Aorta (tissue), 5 donors: Measurements from ENCODE around the gene UHRF2. TPM values are rescaled to one million over a fixed set of nuclear protein-coding genes. Genes with fewer than 3 reads are reported as not detected.
"Not testable (repeated sequence)": the region's sequence is repeated elsewhere in the genome, so short reads cannot be mapped to it uniquely, and the experiment has no call there.

Source experiments
- ATAC-seq: fragments of 200-7000 bp; cut with Tn5 transposase; one replicate; pipeline ENCODE4 v1.9.1; 2022; ENCODE audit warnings: moderate library complexity; ENCODE audit not compliant: low FRiP score
- DNase-seq, 2 donors: peaks; one replicate each; pipeline ENCODE4 v3.0.0-alpha.2; 2020
- H3K27ac ChIP-seq, 2 donors: one replicate each; pipeline ENCODE4 v1.5.1; 2013; ENCODE audit warnings: low read length in 2 of 2, mild to moderate bottlenecking in 2 of 2, moderate library complexity in 2 of 2, control low read depth in 1 of 2, inconsistent platforms in 1 of 2, low read depth in 1 of 2
- H3K27me3 ChIP-seq, 2 donors: one replicate each; pipeline ENCODE4 v1.6.1; 2013; ENCODE audit warnings: control low read depth in 1 of 2, low read length in 1 of 2, mild to moderate bottlenecking in 1 of 2, moderate library complexity in 1 of 2; ENCODE audit not compliant: insufficient read depth in 2 of 2, control insufficient read depth in 1 of 2
- H3K36me3 ChIP-seq, 2 donors: one replicate each; pipeline ENCODE4 v1.6.1; 2013; ENCODE audit warnings: control low read depth in 1 of 2, low read length in 1 of 2, mild to moderate bottlenecking in 1 of 2; ENCODE audit not compliant: insufficient read depth in 2 of 2, control insufficient read depth in 1 of 2
- H3K4me1 ChIP-seq, 2 donors: one replicate each; pipeline ENCODE4 v1.6.1; 2013; ENCODE audit warnings: low read length in 2 of 2, control low read depth in 1 of 2, mild to moderate bottlenecking in 1 of 2, moderate library complexity in 1 of 2; ENCODE audit not compliant: insufficient read depth in 2 of 2, control insufficient read depth in 1 of 2
- H3K4me3 ChIP-seq, 2 donors: one replicate each; pipeline ENCODE4 v1.5.1; 2013; ENCODE audit warnings: low read length in 2 of 2, control low read depth in 1 of 2, mild to moderate bottlenecking in 1 of 2
- H3K9me3 ChIP-seq: one replicate; pipeline ENCODE4 v1.6.1; 2013; ENCODE audit warnings: mild to moderate bottlenecking, low read length; ENCODE audit not compliant: control insufficient read depth
- WGBS, 2 donors: extraction: QIAGEN DNeasy Blood & Tissue Kit; methylation state at CpG; one replicate each; pipeline ENCODE4 v1.1.7; 2013; 5-methylcytosine and 5-hydroxymethylcytosine counted together
- intact Hi-C, 2 donors: fragments of 100-400 bp; cut with DNase I; formaldehyde crosslinking; loops; one replicate each; pipeline versions ENCODE4 v1.14.2 to v1.15.0; 2022
- long read RNA-seq, 2 donors: library from polyadenylated mRNA; unstranded; transcript quantifications; one replicate each; pipeline ENCODE4 v2.0.0, GENCODE V29; 2020 to 2021
- polyA plus RNA-seq, 2 donors: library from polyadenylated mRNA; stranded (reverse); fragments of 200-250 nt; gene quantifications; one replicate each; pipeline ENCODE4 v1.2.3, GENCODE V29; 2013
- total RNA-seq, 2 donors: library from RNA; stranded (reverse); fragmentation: NEBNext Ultra II Directional; extraction: Animal tissue kit (Norgen Biotek cat#: 25700); gene quantifications; one replicate each; pipeline ENCODE4 v1.2.1, GENCODE V29; 2021
- donor health status: healthy with polysubstance abuse.
- donor health status: Bipolar disorder and iron deficiency.
- donor health status: DM: no; HTN: no; CAD: no.
- donor health status: DM: no; HTN: no; CAD: no.
- donor health status: DM: yes; HTN: yes; CAD: no.

The UHRF2 gene, protein sequence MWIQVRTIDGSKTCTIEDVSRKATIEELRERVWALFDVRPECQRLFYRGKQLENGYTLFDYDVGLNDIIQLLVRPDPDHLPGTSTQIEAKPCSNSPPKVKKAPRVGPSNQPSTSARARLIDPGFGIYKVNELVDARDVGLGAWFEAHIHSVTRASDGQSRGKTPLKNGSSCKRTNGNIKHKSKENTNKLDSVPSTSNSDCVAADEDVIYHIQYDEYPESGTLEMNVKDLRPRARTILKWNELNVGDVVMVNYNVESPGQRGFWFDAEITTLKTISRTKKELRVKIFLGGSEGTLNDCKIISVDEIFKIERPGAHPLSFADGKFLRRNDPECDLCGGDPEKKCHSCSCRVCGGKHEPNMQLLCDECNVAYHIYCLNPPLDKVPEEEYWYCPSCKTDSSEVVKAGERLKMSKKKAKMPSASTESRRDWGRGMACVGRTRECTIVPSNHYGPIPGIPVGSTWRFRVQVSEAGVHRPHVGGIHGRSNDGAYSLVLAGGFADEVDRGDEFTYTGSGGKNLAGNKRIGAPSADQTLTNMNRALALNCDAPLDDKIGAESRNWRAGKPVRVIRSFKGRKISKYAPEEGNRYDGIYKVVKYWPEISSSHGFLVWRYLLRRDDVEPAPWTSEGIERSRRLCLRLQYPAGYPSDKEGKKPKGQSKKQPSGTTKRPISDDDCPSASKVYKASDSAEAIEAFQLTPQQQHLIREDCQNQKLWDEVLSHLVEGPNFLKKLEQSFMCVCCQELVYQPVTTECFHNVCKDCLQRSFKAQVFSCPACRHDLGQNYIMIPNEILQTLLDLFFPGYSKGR
- total RNA-seq (10 to 100 TPM; 38.2 to 60.3 TPM), polyA plus RNA-seq (10 to 100 TPM; 13.0 to 25.7 TPM)
- long read RNA-seq, donor 1, partial matches to known transcripts: 7 of 16 reads
- long read RNA-seq, donor 1, other reads (novel, unspliced or antisense): 9 of 16 reads
- long read RNA-seq, donor 2, partial matches to known transcripts: 3 of 14 reads
- long read RNA-seq, donor 2, other reads (novel, unspliced or antisense): 9 of 14 reads

DNA sequence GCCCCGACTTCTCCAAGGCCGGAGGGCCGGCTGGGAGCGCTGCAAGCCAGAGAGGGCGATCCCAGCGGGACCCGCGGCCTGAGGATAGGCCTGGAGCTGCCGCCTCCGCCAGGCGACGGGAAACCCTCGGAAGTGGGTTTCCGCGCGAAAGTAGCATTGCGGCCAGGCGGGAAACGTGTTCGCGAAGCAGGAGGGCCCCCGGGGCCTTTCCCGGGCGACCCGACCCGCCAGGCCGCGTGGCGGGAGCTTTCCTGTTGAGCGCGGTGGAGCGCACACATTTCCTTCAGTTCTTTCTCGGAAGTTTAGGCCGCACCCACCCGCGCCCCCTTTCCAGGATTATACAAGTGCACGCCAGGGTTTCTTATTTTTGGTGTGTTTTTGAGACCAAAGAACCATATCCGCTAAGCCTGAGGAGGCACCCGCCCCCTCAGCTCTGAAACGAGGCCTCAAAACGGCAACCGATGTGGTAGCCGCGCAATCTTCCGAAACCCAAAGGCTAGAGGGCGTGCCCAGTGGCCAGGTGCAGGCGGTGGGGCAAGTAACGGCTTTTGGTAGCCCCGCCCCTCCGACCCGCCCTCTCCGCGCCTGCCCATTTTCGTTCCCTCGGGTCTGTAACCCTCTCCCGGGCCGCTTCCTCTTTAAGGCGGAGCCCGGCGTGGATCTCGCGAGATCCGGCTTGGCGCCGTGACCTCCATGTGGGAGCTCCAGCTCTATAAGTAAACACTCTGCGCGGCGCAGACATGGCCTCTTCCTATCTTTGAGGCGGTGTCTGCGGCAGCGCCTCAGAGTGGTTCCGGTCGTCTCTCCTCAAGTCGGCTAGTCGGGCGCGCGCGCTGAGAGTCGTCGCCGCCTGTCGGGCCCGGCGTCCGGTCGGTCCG is at the start of gene UHRF2:
TSS of gene UHRF2 (plus strand) at position 713 of the 878 bp plus-strand sequence. CDS start 292 bp downstream, outside the sequence.
- WGBS, 2 donors: 1% methylated on average over 87 to 88 of the region's 88 CpGs
- H3K4me1 ChIP-seq: no peaks in the 10 kb centered on the region
- H3K27me3 ChIP-seq: no peaks in the 10 kb centered on the region
- H3K4me3 ChIP-seq: peak within 1 kb of the TSS; percentile 77 to 93
- H3K36me3 ChIP-seq: no peaks in the 10 kb centered on the region
- H3K9me3 ChIP-seq: no peaks in the 10 kb centered on the region
- intact Hi-C loops: loop anchor here in 1 of 2 donors (2.0 to 5.0 kb wide), 3 partner anchors 28 to 270 kb away; no protein-coding TSS in a partner anchor
- peak within 1 kb of the TSS; percentile 46 to 71 for H3K27ac ChIP-seq
- DNase-seq: peak; percentile 99 to 100
- peak; percentile 97 for ATAC-seq

DNA sequence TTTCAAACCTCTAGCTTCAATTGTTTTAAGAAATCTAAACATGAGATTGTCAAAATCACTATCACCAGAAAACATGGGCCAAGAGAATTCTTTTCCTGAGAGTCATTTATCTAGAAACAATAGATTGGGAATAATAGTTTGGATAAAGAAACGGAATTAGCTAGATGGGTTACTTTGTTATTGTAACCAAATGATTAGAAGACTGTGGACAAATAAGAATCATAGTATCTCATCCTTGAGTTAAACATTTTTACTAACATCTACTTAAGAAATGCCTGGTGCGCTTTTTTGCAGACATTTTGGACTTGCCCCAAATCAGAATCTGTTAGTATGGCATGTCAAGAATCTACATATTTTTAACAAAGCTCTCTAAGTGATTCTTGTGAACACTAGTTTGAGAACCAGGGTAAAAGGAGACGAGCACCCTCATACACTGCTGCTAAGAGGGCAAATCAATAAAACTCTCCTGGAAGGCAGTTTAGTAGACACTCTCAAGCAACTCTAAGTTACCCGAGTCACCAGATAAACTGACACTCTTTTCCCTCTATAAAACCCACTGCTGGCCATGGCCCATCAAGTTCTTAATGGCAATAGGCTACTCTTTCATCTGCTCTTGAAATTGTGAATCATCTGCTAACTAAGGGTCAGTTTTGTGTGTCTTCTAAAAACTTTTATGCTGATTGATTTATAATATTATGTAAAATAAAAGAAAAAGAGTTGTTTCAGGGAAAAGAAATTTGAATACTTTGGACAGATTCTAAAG is 45.7 kb upstream of the UHRF2 start:
- Histone ChIP-seq H3K27ac (no peak overlapping the region), H3K27me3 (peaks cover 0 to 3% of the 10 kb centered on the region in 2 donors), H3K4me1 (no peaks in the 10 kb centered on the region), H3K9me3 (peaks cover 1% of the 10 kb centered on the region), H3K36me3 (no peaks in the 10 kb centered on the region), H3K4me3 (no peak overlapping the region)
- no peak for DNase-seq
- intact Hi-C loops: no loop called here
- WGBS, 2 donors: 25 to 33% methylated on average over 4 of the region's 4 CpGs
- ATAC-seq: no peak

- no peak for ATAC-seq
- Histone ChIP-seq H3K27ac (no peak overlapping the region), H3K36me3 (no peaks in the 10 kb centered on the region), H3K4me3 (no peak overlapping the region), H3K9me3 (peaks cover 3% of the 10 kb centered on the region), H3K27me3 (peaks cover 0 to 3% of the 10 kb centered on the region in 2 donors), H3K4me1 (no peaks in the 10 kb centered on the region)
- intact Hi-C loops: no loop called here
- WGBS, 2 donors: 94 to 98% methylated on average over 2 of the region's 2 CpGs
- DNase-seq: no peak
These were observed 44.2 kb upstream of the UHRF2 start for GRCh38 chr9:6368831-6369230.

DNA sequence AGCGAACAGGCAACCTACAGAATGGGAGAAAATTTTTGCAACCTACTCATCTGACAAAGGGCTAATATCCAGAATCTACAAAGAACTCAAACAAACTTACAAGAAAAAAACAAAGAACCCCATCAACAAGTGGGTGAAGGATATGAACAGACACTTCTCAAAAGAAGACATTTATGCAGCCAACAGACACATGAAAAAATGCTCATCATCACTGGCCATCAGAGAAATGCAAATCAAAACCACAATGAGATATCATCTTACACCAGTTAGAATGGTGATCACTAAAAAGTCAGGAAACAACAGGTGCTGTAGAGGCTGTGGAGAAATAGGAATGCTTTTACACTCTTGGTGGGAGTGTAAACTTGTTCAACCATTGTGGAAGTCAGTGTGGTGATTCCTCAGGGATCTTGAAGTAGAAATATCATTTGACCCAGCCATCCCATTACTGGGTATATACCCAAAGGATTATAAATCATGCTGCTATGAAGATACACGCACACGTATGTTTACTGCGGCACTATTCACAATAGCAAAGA is 31.5 kb upstream of the UHRF2 start:
- not testable (repeated sequence) for DNase-seq

GRCh38 chr9:6382681-6383080 is 30.3 kb upstream of the UHRF2 start:
- intact Hi-C loops: no loop called here
- no peaks in the 10 kb centered on the region for H3K27me3 ChIP-seq
- H3K27ac ChIP-seq: no peak overlapping the region
- H3K4me1 ChIP-seq: no peaks in the 10 kb centered on the region
- no peak for DNase-seq
- no peak overlapping the region for H3K4me3 ChIP-seq
- WGBS, 2 donors: 0% methylated on average over 1 of the region's 1 CpG
- no peak for ATAC-seq
- no peaks in the 10 kb centered on the region for H3K9me3 ChIP-seq
- H3K36me3 ChIP-seq: no peaks in the 10 kb centered on the region

More for the DNA sequence above, 31.5 kb upstream of the UHRF2 start:
- H3K4me1 ChIP-seq, H3K27me3 ChIP-seq, H3K36me3 ChIP-seq, intact Hi-C loops, ATAC-seq, H3K27ac ChIP-seq, H3K9me3 ChIP-seq, H3K4me3 ChIP-seq: not testable (repeated sequence)
- 91 to 92% methylated on average over 4 of the region's 4 CpGs for WGBS, 2 donors

DNA sequence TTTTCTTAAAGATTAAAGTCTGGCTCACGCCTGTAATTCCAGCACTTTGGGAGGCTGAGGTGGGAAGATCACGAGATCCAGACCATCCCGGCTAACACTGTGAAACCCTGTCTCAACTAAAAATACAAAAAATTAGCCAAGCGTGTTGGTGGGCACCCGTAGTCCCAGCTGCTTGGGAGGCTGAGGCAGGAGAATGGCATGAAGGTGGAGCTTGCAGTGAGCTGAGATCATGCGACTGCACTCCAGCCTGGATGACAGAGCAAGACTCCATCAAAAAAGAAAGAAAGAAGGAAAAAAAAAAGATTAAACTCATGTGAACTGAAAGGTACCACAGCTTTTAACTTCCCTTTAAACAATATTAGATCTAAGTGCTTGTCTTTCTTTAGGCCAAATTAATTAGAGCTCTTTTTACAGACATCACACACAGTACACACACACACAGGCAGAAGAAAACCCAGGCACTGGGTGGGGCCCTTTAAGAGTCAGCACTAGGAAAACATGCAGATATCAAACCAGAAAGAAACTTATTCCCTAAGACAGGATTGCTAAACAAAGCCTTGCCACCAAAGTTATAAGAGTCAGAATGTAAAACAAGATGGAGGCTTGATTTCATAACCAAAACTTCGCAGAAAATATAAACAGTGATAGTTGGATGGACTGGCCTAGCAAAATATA is 29.3 kb upstream of the UHRF2 start:
- whole genome bisulfite sequencing, 2 donors: 41 to 54% methylated on average over 7 of the region's 7 CpGs
- H3K9me3 ChIP-seq: no peaks in the 10 kb centered on the region
- no peaks in the 10 kb centered on the region for H3K27me3 ChIP-seq
- no peak for ATAC-seq
- intact Hi-C loops: loop anchor here in 1 of 2 donors (2.0 kb wide), 1 partner anchor 29 kb away; the partner anchor contains the start of gene UHRF2
- H3K27ac ChIP-seq: peak overlapping the region in 1 of 2 donors; percentile 28
- H3K36me3 ChIP-seq: no peaks in the 10 kb centered on the region
- H3K4me3 ChIP-seq: no peak overlapping the region
- H3K4me1 ChIP-seq: no peaks in the 10 kb centered on the region
- peak in 1 of 2 donors; percentile 59 for DNase-seq

- no peak for DNase-seq
- WGBS, 2 donors: 63 to 73% methylated on average over 2 of the region's 2 CpGs
- ATAC-seq: no peak
- H3K9me3 ChIP-seq: no peaks in the 10 kb centered on the region
- no peaks in the 10 kb centered on the region for H3K36me3 ChIP-seq
- intact Hi-C loops: loop anchor here in 1 of 2 donors (2.0 kb wide), 1 partner anchor 28 kb away; the partner anchor contains the start of gene UHRF2
- no peak overlapping the region for H3K27ac ChIP-seq
- no peaks in the 10 kb centered on the region for H3K27me3 ChIP-seq
- no peak overlapping the region for H3K4me3 ChIP-seq
- H3K4me1 ChIP-seq: no peaks in the 10 kb centered on the region
These were observed 28.3 kb upstream of the UHRF2 start for GRCh38 chr9:6384732-6385131.
